GM12801 (cell line): ENCODE measurements around the gene CACNA1C.

ENCODE experiments used
- TF ChIP-seq, protein P1 (sequence below): IDR thresholded peaks from one replicate; pipeline ENCODE4 v1.5.1; 2011; ENCODE audit warnings: control low read depth; ENCODE audit not compliant: insufficient read length; ENCODE audit errors: extremely low read depth

CACNA1C gene

GRCh38 chr12:2667716-2668440 is 615.1 kb downstream of the CACNA1C start:
- TF ChIP-seq, protein P1, sequence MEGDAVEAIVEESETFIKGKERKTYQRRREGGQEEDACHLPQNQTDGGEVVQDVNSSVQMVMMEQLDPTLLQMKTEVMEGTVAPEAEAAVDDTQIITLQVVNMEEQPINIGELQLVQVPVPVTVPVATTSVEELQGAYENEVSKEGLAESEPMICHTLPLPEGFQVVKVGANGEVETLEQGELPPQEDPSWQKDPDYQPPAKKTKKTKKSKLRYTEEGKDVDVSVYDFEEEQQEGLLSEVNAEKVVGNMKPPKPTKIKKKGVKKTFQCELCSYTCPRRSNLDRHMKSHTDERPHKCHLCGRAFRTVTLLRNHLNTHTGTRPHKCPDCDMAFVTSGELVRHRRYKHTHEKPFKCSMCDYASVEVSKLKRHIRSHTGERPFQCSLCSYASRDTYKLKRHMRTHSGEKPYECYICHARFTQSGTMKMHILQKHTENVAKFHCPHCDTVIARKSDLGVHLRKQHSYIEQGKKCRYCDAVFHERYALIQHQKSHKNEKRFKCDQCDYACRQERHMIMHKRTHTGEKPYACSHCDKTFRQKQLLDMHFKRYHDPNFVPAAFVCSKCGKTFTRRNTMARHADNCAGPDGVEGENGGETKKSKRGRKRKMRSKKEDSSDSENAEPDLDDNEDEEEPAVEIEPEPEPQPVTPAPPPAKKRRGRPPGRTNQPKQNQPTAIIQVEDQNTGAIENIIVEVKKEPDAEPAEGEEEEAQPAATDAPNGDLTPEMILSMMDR, result no peak

- TF ChIP-seq, protein P1, result no peak
Observed at GRCh38 chr12:2668816-2669215, 616.0 kb downstream of the CACNA1C start.

GRCh38 chr12:2669560-2669959 is 616.8 kb downstream of the CACNA1C start:
- TF ChIP-seq, protein P1, result no peak

DNA sequence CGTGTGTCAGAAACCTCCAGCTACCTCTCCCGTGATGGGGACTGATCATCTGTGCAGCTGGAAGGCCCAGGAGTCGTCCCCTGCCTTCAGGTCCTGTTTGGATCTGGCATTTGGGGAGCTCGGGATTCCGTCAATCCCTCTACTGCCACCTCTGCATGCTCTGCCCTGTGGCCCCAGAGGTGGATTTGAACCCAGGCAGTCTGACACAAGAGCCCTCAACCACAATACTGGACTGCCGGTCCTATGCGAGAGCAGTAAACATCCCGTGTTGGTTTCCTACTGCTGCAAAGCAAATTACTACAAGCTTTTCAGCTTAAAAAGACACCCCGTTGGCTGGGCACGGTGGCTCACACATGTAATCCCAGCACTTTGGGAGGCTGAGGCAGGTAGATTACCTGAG is 620.1 kb downstream of the CACNA1C start:
- TF ChIP-seq, protein P1, result no peak

GRCh38 chr12:2673966-2674810 is 621.4 kb downstream of the CACNA1C start:
- TF ChIP-seq, protein P1, result no peak

GRCh38 chr12:2675776-2676175 is 623.0 kb downstream of the CACNA1C start:
- TF ChIP-seq, protein P1, result no peak

GRCh38 chr12:2677142-2677880 is 624.5 kb downstream of the CACNA1C start:
- TF ChIP-seq, protein P1, result no peak
